Neutrophil (primary cell): ENCODE data around the gene HS3ST4.

Experiments
- H3K27ac ChIP-seq: fragments of 200-600 bp; sonication (generic); 2 replicates; pipeline ENCODE4 v1.5.1; 2016; ENCODE audit warnings: mild to moderate bottlenecking, moderate library complexity
- H3K27me3 ChIP-seq: fragments of 200-600 bp; sonication (generic); 2 replicates; pipeline ENCODE4 v1.6.0; 2016; ENCODE audit warnings: mild to moderate bottlenecking
- H3K36me3 ChIP-seq: fragments of 200-600 bp; sonication (generic); 2 replicates; pipeline ENCODE4 v1.5.1; 2017
- H3K4me1 ChIP-seq, 2 experiments: fragments of 200-600 bp in 1 of 2; sonication (generic) in 1 of 2; 1 replicate in 1 of 2; 2 replicates in 1 of 2; pipeline versions ENCODE4 v1.5.1 to v1.6.1; 2013 to 2016; ENCODE audit warnings: low read depth in 1 of 2, low read length in 1 of 2, mild to moderate bottlenecking in 1 of 2, moderate library complexity in 1 of 2; ENCODE audit not compliant: control insufficient read depth in 1 of 2, insufficient read depth in 1 of 2
- H3K4me3 ChIP-seq, 2 experiments: fragments of 200-600 bp in 1 of 2; sonication (generic) in 1 of 2; 1 replicate in 1 of 2; 2 replicates in 1 of 2; pipeline ENCODE4 v1.5.1; 2013 to 2016; ENCODE audit warnings: low read depth in 1 of 2, low read length in 1 of 2, mild to moderate bottlenecking in 1 of 2, moderate library complexity in 1 of 2
- H3K9me3 ChIP-seq: fragments of 200-600 bp; sonication (generic); 2 replicates; pipeline ENCODE4 v1.5.1; 2016
- TF ChIP-seq, protein P1 (sequence below): fragments of 200-600 bp; sonication (generic); IDR thresholded peaks from 2 replicates; pipeline ENCODE4 v1.5.1; 2016; ENCODE audit warnings: antibody characterized with exemption

HS3ST4 gene

DNA sequence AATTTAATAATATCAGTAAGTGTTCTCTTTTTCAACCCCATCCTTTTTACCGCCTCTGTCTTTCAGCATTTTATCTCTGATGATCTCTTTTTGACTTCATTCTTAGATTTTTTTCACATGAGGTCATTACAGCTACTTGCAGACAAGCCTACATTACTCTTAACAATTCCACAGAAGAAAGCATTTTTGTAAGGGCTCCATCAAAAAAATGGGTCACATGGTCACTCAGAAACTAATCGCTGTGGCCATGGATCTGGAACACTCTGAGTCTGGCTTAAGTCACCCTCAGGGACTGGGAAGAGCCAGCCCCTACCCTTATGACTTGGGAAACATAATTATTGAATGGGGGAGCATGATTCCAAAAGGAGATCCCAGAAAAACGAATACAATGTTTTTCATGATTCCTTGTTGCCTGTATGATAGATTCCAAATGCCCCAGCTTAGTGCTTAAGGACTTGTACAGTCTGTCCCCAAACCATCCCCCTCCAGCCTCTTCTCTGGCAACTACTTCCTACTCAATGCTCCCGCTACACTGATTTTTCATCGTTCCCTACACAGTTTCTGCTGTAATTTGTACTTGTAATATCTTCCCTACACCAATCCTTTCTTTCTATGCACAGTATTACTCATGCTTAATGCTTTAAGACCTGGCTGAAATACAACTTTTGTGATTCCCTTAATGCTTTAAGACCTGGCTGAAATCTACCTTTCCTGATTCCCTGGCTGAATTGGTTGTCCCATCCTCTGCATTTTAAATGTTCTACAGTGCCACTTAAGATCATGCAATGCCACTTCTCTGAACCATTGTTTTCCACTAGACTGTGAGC lies 457.8 kb downstream of the HS3ST4 start:
- no peak overlapping the region for H3K27ac ChIP-seq
- no peak overlapping the region for H3K4me3 ChIP-seq
- no peaks in the 10 kb centered on the region for H3K36me3 ChIP-seq
- H3K9me3 ChIP-seq, result no peaks in the 10 kb centered on the region
- TF ChIP-seq, protein P1, sequence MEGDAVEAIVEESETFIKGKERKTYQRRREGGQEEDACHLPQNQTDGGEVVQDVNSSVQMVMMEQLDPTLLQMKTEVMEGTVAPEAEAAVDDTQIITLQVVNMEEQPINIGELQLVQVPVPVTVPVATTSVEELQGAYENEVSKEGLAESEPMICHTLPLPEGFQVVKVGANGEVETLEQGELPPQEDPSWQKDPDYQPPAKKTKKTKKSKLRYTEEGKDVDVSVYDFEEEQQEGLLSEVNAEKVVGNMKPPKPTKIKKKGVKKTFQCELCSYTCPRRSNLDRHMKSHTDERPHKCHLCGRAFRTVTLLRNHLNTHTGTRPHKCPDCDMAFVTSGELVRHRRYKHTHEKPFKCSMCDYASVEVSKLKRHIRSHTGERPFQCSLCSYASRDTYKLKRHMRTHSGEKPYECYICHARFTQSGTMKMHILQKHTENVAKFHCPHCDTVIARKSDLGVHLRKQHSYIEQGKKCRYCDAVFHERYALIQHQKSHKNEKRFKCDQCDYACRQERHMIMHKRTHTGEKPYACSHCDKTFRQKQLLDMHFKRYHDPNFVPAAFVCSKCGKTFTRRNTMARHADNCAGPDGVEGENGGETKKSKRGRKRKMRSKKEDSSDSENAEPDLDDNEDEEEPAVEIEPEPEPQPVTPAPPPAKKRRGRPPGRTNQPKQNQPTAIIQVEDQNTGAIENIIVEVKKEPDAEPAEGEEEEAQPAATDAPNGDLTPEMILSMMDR, result no peak
- H3K27me3 ChIP-seq, result no peaks in the 10 kb centered on the region
- H3K4me1 ChIP-seq, result no peaks in the 10 kb centered on the region

DNA sequence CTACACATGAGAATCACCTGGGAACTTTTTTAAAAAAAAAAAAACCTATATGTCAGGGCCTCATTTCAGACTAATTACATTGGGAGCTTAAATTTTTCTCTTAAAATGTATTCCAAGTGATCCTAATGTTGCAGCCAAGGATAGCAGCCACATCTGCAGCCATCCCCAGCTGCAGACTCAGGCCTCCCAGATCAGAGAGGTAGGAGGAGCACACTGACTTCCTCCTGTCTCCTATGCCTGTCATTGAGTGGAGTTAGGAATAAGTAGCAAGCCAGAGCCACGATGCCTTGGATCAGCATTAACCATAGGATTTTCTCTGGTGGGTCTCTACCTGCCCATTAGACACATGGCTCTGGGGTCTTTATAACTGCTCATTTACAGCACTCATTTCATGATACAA lies 463.5 kb downstream of the HS3ST4 start:
- H3K4me1 ChIP-seq, result no peaks in the 10 kb centered on the region
- TF ChIP-seq, protein P1, result no peak
- no peaks in the 10 kb centered on the region for H3K36me3 ChIP-seq
- no peak overlapping the region for H3K4me3 ChIP-seq
- H3K9me3 ChIP-seq, result no peaks in the 10 kb centered on the region
- H3K27me3 ChIP-seq, result no peaks in the 10 kb centered on the region
- no peak overlapping the region for H3K27ac ChIP-seq

DNA sequence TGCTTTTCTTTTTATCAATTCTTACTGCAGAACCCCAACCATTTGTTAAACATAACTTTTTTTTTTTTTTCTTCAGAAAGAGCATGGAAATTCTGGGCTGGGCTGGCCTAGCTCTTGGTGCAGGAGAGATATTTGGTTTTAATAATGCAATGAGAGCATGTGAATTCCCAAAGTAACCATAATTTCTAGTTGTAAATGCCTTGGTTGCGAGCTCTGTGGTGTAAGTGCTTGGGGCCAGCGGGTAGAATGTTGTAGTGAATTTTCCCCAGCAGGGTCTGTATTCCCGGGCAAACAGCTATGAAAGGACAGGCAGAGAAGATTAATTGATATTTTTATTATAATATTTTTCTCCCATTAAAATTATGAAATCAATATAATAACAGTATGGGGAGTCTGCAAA lies 465.6 kb downstream of the HS3ST4 start:
- Histone ChIP-seq H3K4me3 (no peak overlapping the region), H3K27me3 (no peaks in the 10 kb centered on the region), H3K27ac (no peak overlapping the region), H3K36me3 (no peaks in the 10 kb centered on the region), H3K4me1 (no peaks in the 10 kb centered on the region), H3K9me3 (no peaks in the 10 kb centered on the region)
- TF ChIP-seq, protein P1, result no peak

DNA sequence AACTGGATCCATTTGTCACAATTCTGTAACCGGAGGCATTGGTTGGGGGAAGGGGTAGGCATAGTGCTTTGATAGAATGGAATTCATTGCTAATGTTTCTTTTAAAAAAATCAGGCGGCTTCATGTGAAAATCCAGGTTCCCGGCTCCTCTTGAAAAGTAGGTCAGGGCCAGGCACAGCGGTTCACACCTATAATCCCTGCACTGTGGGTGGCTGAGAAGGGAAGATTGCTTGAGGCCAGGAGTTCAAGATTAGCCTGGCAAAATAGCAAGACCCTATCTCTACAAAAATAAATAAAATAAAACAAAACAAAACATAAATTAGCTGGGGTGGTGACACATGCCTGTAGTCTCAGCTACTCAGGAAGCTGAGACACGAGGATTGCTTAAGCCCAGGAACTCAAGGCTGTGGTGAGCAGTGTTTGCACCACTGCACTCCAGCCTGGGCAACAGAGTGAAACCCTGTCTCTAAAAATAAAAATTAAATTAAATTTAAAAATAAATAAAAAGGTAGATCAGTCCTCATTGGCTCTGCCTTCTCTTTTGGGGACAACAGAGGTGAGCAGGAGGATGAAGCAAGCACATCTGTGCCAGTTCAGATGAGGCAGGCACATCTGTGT lies 466.5 kb downstream of the HS3ST4 start:
- Histone ChIP-seq H3K36me3 (no peaks in the 10 kb centered on the region), H3K27ac (no peak overlapping the region), H3K27me3 (no peaks in the 10 kb centered on the region), H3K4me3 (no peak overlapping the region), H3K9me3 (no peaks in the 10 kb centered on the region), H3K4me1 (no peaks in the 10 kb centered on the region)
- TF ChIP-seq, protein P1, result no peak

- H3K27ac ChIP-seq, result no peak overlapping the region
- no peak overlapping the region for H3K4me3 ChIP-seq
- no peaks in the 10 kb centered on the region for H3K4me1 ChIP-seq
- no peaks in the 10 kb centered on the region for H3K36me3 ChIP-seq
- H3K9me3 ChIP-seq, result no peaks in the 10 kb centered on the region
- H3K27me3 ChIP-seq, result no peaks in the 10 kb centered on the region
- TF ChIP-seq, protein P1, result no peak
Measured at GRCh38 chr16:26161461-26162180, 469.9 kb downstream of the HS3ST4 start.
